HG02870 (cell line): Measurements from ENCODE around the gene SIK3.

Source experiments
- ATAC-seq: cut with Tn5 transposase; IDR thresholded peaks from one replicate; pipeline ENCODE4 v1.9.1; 2021; ENCODE audit warnings: mild to moderate bottlenecking, moderate library complexity; ENCODE audit not compliant: unreplicated experiment

Gene SIK3

GRCh38 chr11:116972691-116973090, 125.5 kb downstream of the SIK3 start:
- no peak for ATAC-seq

- ATAC-seq, result no peak
Measured at GRCh38 chr11:116970485-116971292, 127.5 kb downstream of the SIK3 start.

- no peak for ATAC-seq
Measured at GRCh38 chr11:116969694-116970093, 128.5 kb downstream of the SIK3 start.

GRCh38 chr11:116964269-116964668, 134.0 kb downstream of the SIK3 start:
- ATAC-seq, result no peak

GRCh38 chr11:116963813-116964212, 134.4 kb downstream of the SIK3 start:
- no peak for ATAC-seq

GRCh38 chr11:116962108-116962507, 136.1 kb downstream of the SIK3 start:
- ATAC-seq, result no peak

- no peak for ATAC-seq
Measured at GRCh38 chr11:116960930-116961329, 137.3 kb downstream of the SIK3 start.

GRCh38 chr11:116958246-116958645, 140.0 kb downstream of the SIK3 start:
- ATAC-seq, result no peak

GRCh38 chr11:116955949-116956348, 142.3 kb downstream of the SIK3 start:
- no peak for ATAC-seq

- ATAC-seq, result no peak
Measured at GRCh38 chr11:116955548-116955947, 142.7 kb downstream of the SIK3 start.

GRCh38 chr11:116953530-116954285, 144.5 kb downstream of the SIK3 start:
- no peak for ATAC-seq

GRCh38 chr11:116951762-116952161, 146.5 kb downstream of the SIK3 start:
- no peak for ATAC-seq

- no peak for ATAC-seq
Measured at GRCh38 chr11:116950210-116950609, 148.0 kb downstream of the SIK3 start.

- no peak for ATAC-seq
Measured at GRCh38 chr11:116948391-116948790, 149.8 kb downstream of the SIK3 start.

GRCh38 chr11:116946414-116946813, 151.8 kb downstream of the SIK3 start:
- no peak for ATAC-seq

GRCh38 chr11:116939499-116939898, 158.7 kb downstream of the SIK3 start:
- ATAC-seq, result no peak

- no peak for ATAC-seq
Measured at GRCh38 chr11:116938471-116939070, 159.7 kb downstream of the SIK3 start.

- ATAC-seq, result no peak
Measured at GRCh38 chr11:116936754-116937446, 161.3 kb downstream of the SIK3 start.

GRCh38 chr11:116935514-116935913, 162.7 kb downstream of the SIK3 start:
- no peak for ATAC-seq

GRCh38 chr11:116935089-116935488, 163.1 kb downstream of the SIK3 start:
- no peak for ATAC-seq

GRCh38 chr11:116933961-116934360, 164.3 kb downstream of the SIK3 start:
- no peak for ATAC-seq
